Panc1 (cell line): ENCODE data around the gene KLHL30.

Experiments used
- CTCF ChIP-seq: fragments of 450-650 bp; IDR thresholded peaks from 2 replicates; pipeline ENCODE4 v1.5.1; 2017; ENCODE audit warnings: mild to moderate bottlenecking
- POLR2AphosphoS5 ChIP-seq: IDR thresholded peaks from 2 replicates; pipeline ENCODE4 v1.6.1; 2012; ENCODE audit warnings: mild to moderate bottlenecking, low read depth, low read length, moderate library complexity
- REST ChIP-seq, 2 experiments: IDR thresholded peaks; 2 replicates each; pipeline ENCODE4 v1.6.1; 2011 to 2012; ENCODE audit warnings: low read depth in 2 of 2, control low read depth in 1 of 2, low read length in 1 of 2, mild to moderate bottlenecking in 1 of 2, moderate library complexity in 1 of 2; ENCODE audit not compliant: insufficient read depth in 1 of 2

- TF ChIP-seq POLR2AphosphoS5, result no peak
- no peak for TF ChIP-seq CTCF
- TF ChIP-seq REST (IDR thresholded peaks at IDR 0.05; ENCODE audit: insufficient read depth in 1 of 2, low read depth in 2 of 2, low read length in 1 of 2), result no peak
These were observed 37.4 kb upstream of the KLHL30 start for GRCh38 chr2:238100821-238101771.
